WERI-Rb-1 (cell line): Measurements from ENCODE around the gene SKI.

Experiments used
- DNase-seq: peaks from one replicate; pipeline ENCODE4 v3.0.0-alpha.2; 2020
- H3K27ac ChIP-seq: fragments of 250-450 bp; sonication (Bioruptor Pico); 2 replicates; pipeline ENCODE4 v1.5.1; 2020; ENCODE audit warnings: mild to moderate bottlenecking, moderate library complexity
- H3K27me3 ChIP-seq: fragments of 250-450 bp; sonication (Bioruptor Pico); 2 replicates; pipeline ENCODE4 v1.5.1; 2021; ENCODE audit warnings: mild to moderate bottlenecking, low read depth, moderate library complexity; ENCODE audit not compliant: insufficient read depth, severe bottlenecking
- H3K36me3 ChIP-seq: fragments of 250-450 bp; sonication (Bioruptor Pico); 2 replicates; pipeline ENCODE4 v1.5.1; 2020; ENCODE audit warnings: mild to moderate bottlenecking, moderate library complexity
- H3K4me3 ChIP-seq: 2 replicates; pipeline ENCODE4 v1.5.1; 2011; ENCODE audit warnings: low read depth, mild to moderate bottlenecking, control low read depth, low read length
- H3K9me3 ChIP-seq: fragments of 250-450 bp; sonication (Bioruptor Pico); 2 replicates; pipeline ENCODE4 v1.5.1; 2021; ENCODE audit warnings: mild to moderate bottlenecking, moderate library complexity; ENCODE audit not compliant: severe bottlenecking
- CTCF ChIP-seq: IDR thresholded peaks from 2 replicates; pipeline ENCODE4 v1.5.1; 2011; ENCODE audit warnings: low read depth, mild to moderate bottlenecking, control low read depth, inconsistent platforms, low read length

SKI gene

GRCh38 chr1:2266301-2266975 lies 38.3 kb downstream of the SKI start:
- Histone ChIP-seq H3K27me3 (no peaks in the 10 kb centered on the region), H3K27ac (no peak overlapping the region), H3K4me3 (no peak overlapping the region), H3K9me3 (no peaks in the 10 kb centered on the region), H3K36me3 (no peaks in the 10 kb centered on the region)
- no peak for TF ChIP-seq CTCF
- DNase-seq: no peak

GRCh38 chr1:2267051-2267830 lies 39.1 kb downstream of the SKI start:
- no peaks in the 10 kb centered on the region for H3K9me3 ChIP-seq
- TF ChIP-seq CTCF: no peak
- no peaks in the 10 kb centered on the region for H3K27me3 ChIP-seq
- no peak for DNase-seq
- no peak overlapping the region for H3K27ac ChIP-seq
- no peak overlapping the region for H3K4me3 ChIP-seq
- H3K36me3 ChIP-seq: no peaks in the 10 kb centered on the region

DNA sequence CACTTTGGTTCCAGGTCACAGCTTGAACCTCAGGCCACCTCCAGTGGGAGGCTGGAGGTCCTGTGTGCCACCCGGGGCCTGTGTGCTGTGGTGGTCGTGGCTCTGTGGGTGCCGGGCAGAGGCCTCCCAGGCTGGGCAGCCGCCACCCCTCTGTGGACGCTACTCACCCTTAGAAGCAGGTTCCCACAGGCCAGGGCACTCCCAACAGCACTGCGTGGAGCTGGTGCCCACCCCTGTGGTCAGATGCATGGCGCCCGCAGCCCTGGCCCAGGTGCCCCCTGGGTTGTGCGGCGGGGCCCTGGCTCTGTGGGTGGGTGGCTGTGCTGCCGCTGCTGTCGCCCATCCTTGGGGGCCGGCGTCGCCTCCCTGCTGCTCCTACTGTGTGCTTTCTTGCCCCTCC lies 39.7 kb downstream of the SKI start:
- H3K9me3 ChIP-seq: no peaks in the 10 kb centered on the region
- H3K27me3 ChIP-seq: no peaks in the 10 kb centered on the region
- H3K4me3 ChIP-seq: no peak overlapping the region
- H3K27ac ChIP-seq: no peak overlapping the region
- no peak for DNase-seq
- H3K36me3 ChIP-seq: no peaks in the 10 kb centered on the region
- TF ChIP-seq CTCF: no peak

- Histone ChIP-seq H3K9me3 (no peaks in the 10 kb centered on the region), H3K4me3 (no peak overlapping the region), H3K27ac (no peak overlapping the region), H3K27me3 (no peaks in the 10 kb centered on the region), H3K36me3 (no peaks in the 10 kb centered on the region)
- no peak for DNase-seq
- no peak for TF ChIP-seq CTCF
These were observed 40.4 kb downstream of the SKI start for GRCh38 chr1:2268285-2269056.

DNA sequence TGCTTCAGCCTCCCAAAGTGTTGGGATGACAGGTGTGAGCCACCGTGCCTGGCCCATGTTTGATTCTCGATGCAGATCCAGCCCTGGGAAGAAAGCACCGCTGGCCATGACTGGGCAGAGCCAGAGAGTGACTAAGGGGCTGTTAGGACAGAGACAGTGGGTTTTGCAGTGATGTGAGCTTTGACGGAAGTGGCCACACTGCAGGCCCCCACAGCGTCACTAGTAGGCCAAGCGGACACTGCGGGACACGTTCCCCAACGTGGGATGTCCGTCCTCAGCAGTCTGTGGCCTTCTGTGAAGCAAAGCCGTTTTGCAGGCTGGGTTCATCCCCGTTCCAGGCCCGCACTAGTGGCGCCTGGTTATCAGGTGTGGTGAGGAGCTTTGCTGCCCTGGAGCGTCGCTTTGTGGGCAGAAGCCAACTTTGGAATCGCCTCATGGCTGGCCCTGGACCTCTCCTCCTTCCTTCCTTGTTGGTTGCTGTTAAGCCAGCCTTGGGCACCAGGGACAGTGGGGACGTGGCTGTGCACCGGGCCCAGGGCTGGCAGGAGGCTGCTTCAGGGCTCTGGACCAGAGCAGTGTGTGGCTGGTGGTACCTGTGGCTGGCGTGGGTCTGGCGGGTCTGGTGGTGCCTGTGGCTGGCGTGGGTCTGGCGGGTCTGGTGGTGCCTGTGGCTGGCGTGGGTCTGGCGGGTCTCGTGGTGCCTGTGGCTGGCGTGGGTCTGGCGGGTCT lies 41.2 kb downstream of the SKI start:
- no peak overlapping the region for H3K4me3 ChIP-seq
- no peak for TF ChIP-seq CTCF
- no peak overlapping the region for H3K27ac ChIP-seq
- H3K36me3 ChIP-seq: no peaks in the 10 kb centered on the region
- no peaks in the 10 kb centered on the region for H3K9me3 ChIP-seq
- no peak for DNase-seq
- H3K27me3 ChIP-seq: no peaks in the 10 kb centered on the region
